Occipital lobe (tissue), 2 donors: ENCODE results near the gene GRHL1. TPM values are rescaled to one million over a fixed set of nuclear protein-coding genes. Genes with fewer than 3 reads are reported as not detected.

Source experiments
- DNase-seq: peaks from one replicate; lab custom pipeline; 2025; lab: John Stamatoyannopoulos, UW
- total RNA-seq: library from RNA; depleted of rRNA; stranded (reverse); fragments of >200 nt; gene quantifications from one replicate; pipeline ENCODE4 v1.2.3, GENCODE V29; 2014

The GRHL1 gene
- total RNA-seq, 1 donor from 2014 or later: 4.1 TPM

DNA sequence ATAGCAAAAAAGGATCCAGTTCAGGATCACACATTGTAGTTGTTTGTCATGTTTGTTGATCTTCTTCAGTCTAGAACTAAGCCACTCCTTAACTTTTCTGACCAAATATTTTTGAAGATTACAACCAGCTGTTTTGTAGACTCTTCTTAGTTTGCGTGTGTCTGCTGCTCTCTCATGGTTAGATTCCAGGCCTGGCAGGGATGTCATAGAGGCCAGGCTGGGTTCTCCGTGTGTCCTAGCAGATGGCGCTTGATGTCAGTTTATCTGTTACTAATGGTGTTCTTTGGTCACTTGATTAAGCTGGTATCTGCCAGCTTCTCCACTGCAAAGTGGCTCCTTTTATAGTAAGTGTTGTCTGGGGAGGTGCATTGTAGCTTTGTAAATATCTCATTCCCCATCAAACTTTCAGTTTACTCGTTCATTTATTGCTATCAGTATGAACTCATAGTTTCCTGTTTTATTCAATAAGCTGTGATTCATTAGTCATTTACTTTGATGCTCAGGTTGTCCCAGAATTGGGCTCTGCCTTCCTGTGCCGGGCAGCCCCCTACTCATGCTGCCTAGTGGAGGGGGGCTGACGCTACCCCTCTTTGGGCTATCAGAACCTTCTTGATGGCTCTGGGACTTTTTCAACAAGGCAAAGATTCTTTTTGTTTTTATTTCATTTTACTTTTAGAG lies 42.1 kb downstream of the GRHL1 start:
- DNase-seq: no peak

DNA sequence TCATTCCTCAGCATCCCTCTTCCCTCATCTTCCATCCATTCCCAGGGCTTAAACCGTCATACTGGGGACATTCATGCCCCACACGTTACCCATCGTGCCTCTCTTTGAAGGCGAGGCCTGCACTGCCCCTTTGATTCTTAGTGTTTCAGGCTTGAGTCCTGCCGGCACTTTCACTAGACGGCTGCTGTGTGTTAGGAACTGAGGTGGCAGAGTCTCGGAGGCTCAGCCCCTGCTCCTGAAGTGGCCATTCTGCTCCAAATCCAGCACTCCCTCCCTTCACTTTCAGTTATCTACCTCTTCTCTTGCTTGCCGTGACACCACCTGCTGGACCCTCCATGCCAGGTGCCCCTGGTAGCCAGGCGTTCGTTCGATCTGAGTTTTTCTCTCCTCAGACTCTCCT lies 43.0 kb downstream of the GRHL1 start:
- no peak for DNase-seq

DNA sequence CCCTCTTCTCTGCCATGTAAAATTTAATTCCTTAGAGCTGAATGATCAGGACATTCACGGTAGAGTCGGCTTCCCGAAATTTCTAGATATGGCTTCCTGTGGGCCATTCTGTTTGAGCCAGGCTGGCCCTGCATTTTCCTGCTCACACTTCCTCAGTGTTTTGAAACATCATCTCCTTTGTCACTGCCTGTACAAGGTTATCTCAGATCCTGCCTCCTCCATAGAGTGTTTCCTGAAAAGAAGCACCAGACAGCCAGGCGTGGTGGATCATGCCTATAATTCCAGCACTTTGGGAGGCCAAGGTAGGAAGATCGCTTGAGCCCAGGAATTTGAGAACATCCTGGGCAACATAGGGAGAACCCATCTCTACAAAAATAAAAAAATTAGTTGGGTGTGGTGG lies 43.6 kb downstream of the GRHL1 start:
- DNase-seq: no peak

DNA sequence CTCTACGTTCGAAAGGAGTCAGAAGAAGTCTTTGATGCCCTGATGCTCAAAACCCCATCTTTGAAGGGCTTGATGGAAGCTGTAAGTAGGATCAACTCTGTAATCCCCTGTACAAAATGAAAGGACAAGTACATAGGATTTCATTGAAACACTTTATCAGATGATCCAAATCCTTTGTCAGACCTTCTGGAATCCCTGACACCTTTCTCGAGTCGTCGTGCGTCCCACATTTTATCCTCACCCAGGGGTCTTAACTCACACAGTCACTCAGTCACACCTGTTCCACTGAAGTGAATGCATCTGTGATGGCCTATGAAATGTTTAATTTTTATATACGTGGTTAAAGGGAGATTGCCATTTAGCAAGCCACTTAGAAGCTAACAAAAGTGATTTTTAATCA lies 44.8 kb downstream of the GRHL1 start:
- DNase-seq: no peak

DNA sequence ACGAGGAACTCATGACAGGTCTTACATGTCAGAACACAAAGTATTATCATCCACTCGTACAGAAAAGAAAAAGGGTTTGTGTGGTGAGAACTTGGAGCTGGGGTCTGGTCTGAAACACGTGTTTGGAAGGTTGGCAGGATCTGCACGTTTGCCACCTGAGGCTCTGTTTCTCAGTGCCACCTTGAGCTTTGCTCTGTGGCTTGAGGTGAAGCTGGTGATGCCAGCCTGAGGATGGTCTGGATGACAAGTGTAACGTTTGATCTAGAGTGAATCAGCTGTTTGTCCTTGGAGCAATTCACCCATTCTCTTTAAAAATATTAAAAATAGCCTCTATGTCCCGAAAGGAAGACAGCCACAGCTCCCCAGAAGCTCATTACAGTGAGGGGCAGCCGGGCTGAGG lies 46.4 kb downstream of the GRHL1 start:
- DNase-seq: no peak

DNA sequence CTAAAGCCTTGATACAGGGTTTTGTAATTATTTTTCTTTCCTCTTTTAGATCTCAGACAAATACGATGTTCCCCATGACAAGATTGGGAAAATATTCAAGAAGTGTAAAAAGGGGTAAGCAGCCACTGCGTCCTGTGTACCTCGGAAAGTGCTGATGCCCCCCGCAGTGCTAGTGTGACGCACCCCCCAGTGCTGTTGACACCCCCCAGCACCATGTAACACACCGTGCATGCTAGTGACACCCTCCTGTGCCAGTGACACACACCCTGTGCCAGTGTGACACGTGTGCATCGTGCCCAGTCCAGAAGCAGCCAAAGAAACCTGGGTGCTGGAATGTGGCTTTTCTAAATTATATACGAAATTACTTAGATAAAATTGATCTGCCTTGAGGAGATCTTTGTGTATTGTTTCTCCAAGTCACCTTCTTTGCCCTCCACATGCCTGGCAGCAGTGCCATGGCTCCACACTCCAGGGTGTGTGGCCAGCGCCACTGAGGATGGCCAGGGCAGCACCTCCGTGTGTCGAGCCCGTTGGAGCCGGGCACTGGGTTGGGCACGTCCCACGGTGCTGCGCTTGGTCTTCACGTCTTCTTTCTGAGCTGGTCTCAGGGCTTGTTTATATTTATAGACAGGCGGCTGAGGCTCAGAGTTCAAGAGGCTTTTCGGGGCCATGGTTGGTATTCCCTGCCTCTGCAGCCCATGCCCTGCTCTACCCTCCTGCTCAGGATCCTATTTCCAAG lies 47.6 kb downstream of the GRHL1 start:
- no peak for DNase-seq

DNA sequence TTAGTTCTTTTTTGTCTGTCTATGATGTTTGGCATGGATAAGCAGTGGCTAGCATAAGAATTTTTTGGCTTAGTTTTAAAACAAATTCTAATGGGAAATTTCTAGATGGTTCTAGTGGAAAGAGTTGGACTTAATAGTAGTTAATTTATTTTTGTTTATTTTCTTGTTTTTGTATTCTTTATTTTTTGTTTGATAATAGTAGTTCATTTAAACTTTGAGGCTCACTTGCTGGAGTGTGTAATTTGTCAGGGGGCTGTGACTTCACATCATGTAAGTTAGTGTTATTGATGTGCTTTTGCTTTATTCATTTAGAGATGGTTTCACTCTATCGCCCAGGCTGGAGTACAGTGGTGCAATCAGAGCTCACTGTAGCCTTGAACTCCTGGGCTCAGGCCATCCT lies 48.2 kb downstream of the GRHL1 start:
- no peak for DNase-seq

DNA sequence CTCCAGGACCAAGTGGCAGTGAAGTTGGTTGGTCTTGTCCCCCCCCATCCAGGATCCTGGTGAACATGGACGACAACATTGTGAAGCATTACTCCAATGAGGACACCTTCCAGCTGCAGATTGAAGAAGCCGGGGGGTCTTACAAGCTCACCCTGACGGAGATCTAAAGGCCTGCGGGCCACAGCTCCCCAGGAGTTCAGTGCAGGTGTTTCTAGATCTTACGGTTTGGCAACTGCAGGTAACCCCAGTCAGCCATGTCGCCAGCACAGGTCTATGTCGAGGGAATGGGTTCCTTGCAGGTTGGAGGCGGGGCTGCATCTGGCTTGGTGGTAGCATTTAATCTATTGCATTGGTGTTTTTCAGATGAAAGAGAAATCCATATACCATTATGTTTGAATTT lies 49.0 kb downstream of the GRHL1 start:
- DNase-seq: no peak

DNA sequence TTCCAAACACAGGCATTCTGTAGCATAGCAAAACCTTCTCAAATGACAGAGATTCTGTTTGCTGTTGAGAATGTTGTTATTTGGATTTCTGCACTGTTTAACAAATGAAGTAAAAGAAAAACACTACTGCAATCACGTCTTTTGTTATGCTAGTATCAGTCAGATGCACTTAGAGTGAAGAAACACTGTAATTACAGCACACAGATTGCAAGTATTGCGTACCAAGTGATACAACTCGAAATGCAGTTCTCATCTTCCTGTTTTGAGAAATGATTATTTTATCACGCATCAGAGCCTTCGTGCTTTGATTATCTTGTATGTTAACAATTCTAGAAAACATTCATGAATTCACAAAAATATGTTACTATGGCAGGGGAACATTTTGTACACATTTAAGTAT lies 50.1 kb downstream of the GRHL1 start:
- DNase-seq: no peak

DNA sequence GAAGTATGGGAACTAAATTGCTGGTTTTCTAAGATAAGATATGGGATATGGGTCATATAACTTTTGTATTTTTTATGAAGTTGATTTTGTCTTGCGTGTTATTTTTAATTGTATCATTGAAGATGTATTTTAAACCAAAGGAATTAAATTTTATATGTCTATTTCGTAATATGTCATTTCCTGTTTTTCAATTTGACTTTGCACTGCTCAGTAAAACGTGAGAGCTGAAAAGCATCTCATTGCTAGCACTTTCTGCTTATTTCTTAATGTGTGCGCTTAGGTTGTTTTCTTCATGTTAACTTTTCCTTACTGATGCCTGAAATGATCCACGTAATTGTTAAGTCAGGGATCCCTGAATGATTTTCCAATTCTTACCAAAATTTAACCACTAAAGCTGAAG lies 50.6 kb downstream of the GRHL1 start:
- DNase-seq: no peak

DNA sequence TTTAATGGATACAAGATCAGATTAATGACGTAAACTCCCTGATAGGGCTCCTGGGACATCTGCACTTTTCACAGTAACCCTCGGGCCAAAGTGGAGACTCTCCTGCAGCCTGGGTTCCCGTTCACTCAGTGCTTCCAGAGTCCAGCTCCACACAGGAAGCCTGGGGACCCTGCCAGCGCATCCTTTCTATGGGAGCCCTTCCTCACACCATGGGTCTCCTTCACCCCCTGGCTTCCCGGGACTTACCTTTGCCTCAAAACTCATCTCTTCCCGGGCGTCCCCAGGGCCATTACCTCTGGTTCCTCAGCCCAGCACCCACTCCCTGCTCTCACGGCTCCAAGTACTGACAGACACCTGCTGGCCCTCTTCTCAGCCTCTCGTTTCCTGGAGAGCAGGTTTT lies 51.2 kb downstream of the GRHL1 start:
- DNase-seq: no peak

DNA sequence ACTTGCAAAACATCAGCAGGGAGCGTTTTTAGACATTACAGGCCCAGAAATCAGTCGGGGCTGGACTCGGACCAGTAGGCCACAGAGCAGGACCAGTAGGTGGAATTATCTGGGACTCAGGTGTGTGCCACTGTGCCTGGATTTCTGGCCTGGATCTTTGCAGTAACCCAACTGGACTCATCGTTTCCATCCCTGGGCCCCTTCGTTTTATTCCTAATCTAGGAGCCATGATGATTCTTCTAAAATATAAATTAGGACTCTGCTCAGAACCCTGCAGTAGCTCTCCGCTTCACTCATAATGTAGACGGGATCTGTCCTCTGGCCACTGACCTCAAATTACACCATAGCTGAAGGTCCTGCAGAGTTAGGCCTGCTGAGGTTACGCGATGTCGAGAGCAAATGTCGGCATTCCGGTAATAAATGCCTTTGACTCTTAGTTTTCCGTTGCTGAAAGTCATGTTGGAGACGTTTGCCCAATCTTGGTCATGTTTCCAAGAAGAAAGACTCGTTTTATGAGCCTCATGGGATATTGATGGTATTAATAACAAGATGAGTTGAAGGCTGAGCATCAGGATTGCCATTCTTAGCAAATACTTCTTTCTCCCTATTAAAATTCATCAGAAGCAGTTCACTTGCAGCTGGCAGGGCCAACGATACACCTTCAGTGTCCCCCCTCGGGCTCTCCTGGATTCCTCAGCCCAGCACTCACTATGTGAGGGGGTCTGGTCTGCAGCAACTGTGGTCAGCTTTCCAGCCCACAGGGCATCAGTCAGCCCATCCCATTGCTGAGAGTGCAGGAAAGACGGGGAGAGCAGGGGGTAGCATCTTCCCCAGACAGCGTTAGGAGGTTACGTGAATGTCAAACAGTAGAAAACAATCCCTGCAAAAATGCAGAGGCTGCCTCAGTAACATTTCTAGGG lies 52.0 kb downstream of the GRHL1 start:
- DNase-seq: no peak

DNA sequence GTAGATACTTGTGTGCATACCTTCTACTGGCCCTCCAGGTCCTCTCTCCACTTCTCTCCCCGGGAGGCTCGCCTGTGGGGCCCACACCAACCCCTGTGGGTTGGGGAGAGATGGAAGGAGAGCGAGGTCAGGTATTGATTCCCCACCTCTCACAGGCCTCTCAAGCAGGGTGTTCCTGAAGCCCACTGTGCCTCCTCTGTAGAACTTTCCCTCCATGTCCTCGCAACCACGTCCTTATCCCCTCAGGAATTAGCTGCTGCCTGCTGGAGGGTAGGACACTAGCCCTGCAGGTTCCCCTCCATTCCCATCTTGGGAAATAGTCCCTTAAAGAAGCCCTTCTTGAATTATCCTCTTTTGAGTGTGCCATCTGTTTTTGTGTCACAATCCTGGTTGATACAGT lies 52.9 kb downstream of the GRHL1 start:
- no peak for DNase-seq

DNA sequence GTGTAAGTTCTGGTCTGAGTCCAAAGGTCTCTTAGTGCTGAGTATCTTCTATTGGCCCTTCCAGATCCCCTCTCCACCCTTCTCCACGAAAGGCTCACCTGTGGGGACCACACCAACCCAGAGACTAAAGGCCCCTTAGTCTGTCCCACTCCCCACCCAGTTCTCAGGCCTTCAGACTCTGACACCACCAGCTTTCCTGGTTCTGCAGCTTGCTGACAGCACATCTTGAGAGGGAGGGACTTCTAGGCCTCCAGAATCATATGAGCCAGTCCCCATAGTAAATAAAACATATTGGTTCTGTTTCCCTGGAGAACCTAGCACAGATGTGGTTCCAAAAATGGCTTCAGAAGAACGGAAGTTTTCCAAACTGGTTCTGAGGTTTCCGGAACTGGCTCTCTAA lies 53.3 kb downstream of the GRHL1 start:
- DNase-seq: no peak

DNA sequence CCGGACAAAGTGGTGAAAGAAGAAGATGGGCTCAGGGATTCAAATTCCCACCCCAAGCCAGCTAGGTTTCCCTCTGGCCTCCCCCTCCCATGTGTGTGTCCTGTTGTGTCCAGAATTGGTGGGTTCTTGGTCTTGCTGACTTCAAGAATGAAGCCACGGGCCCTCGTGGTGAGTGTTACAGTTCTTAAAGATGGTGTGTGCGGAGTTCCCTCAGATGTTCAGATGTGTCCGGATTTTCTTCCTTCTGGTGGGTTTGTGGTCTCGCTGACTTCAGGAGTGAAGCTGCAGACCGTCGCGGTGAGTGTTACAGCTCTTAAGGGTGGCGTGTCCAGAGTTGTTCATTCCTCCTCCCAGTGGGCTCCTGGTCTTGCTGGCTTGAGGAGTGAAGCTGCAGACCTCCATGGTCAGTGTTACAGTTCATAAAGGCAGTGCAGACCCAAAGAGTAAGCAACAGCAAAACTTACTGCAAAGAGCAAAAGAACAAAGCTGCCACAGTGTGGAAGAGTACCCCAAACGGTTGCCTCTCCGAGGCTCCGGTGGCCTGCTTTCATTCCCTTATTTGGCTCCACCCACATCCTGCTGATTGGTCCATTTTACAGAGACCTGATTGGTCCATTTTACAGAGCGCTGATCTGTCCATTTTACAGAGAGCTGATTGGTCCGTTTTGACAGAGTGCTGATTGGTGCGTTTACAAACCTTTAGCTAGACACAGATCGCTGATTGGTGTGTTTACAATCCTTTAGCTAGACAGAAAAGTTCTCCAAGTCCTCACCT lies 54.2 kb downstream of the GRHL1 start:
- no peak for DNase-seq

DNA sequence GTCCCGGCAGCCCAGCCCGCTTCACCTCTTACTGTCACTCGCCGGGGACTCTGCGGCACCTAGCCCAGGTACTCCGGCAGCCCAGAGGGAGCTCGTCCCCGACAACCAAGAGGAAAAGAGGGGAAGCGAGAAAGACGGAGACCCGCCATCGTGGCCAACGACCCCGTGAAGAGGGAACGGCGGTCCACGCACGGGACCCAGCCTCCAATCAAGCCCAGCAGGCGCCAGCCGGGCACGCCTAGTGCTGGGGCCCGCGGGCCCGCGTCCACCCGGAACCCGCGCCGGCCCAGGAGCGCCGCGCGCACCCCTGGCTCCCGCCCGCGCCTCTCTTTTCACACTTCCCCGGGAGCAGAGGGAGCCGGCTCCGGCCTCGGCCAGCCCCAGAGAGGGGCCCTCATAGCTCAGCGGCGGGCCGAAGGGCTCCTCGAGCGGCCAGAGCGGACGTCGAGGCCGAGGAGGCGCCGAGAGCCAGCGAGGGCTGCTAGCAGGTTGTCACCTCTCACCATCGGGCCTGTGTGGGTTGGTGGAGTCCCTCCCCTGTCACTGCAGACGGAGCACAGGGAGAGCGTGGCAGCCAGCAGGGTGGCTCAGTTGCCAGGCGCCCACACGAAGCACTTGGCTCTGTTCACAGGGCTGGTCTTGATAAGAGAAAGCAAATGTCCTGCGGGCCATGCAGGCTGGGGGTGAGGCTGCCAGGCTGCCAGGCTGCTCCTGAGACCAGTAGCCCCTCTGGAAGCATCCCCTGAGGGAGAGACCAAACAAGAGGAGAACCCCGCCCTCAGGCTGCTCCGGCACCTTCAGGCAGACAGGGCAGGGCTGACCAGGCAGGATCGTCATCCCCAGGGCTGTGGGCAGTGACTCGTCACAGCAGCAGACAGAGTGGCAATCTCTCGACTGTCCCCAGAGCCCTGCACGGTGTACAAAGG lies 55.0 kb downstream of the GRHL1 start:
- DNase-seq: no peak

DNA sequence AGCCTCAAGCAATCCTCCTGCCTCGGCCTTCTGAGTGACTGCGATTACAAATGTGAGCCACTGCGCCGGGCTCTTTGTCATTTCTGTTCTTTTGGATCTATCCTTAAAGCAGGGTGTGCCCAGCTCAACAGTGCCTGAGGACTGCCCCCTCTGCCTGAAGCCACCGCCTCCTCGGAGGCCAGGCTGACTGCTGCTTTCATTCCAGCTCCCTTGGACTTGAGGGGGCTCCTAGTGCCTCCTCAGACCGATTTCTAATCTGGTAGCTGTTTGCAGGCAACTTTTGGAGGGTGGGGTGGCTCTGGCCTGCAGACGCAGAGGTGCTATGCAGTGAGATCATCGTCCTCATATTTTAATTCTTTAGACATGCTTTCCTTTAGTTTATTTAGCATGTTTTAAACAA lies 55.9 kb downstream of the GRHL1 start:
- DNase-seq: no peak

DNA sequence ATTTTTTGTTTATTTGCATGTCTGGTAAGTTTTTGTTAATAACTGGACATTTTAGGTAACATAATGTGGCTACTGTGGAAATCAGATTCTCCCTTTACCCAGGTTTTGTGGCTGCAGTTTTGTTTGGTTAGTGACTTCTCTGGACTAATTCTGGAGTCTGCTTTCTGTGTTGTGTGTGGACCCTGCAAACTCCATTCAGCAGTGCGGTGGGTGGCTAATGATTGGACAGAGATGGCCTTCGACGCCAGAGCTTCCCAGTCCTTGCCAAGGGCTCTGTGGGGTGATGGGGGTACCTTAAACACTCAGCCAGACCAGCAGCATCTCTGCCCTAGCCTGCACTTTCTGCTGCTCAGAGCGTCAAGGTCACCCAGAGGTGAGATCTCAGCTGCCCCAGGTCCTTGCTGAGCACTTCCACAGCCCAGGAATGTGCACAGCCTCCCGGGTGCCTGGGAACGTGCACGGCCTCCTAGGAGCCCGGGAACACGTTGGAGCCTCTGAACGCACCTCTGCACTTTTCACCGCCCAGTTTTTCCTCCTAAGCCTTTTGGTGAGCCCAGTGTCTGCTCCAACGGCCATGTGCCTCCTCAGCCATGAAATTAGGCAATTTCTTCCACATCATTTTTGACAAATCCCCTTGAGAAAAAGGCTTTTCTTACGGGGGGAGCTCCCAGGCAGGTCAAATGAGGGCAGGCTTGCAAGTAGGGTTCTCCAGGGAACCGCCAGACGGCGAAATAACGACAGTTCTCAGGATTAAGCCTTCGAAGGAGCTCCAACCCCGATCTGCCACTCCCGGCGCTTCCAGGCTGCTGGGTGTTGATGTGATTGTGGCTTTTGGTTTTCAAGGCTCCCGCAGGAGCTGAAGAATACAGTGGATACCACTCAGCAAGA lies 56.7 kb downstream of the GRHL1 start:
- no peak for DNase-seq

DNA sequence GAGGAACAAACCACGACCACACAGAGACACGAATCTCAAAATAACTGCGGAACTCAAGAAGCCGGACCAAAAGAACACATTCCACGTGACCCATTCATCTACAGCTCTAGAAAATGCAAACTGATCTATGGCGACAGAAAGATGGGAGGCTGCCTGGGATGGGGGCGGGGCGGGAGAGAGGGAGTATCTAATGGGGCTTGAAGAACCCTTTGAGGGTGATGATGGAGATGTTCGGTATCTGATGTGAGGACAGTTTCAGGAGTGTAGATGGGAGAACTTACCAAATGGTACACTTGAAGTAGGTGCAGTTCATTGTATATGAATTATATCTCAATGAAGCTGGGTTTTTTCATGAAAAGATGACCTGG lies 57.3 kb downstream of the GRHL1 start:
- DNase-seq: no peak
